GM18517 (cell line): Measurements from ENCODE around the gene ATG9A.

ENCODE experiments used
- ATAC-seq: cut with Tn5 transposase; IDR thresholded peaks from one replicate; pipeline ENCODE4 v1.9.1; 2021; ENCODE audit warnings: mild to moderate bottlenecking, moderate library complexity; ENCODE audit not compliant: unreplicated experiment

The ATG9A gene

GRCh38 chr2:219223831-219224610 is 5.4 kb downstream of the ATG9A start:
- no peak for ATAC-seq

GRCh38 chr2:219221957-219222518 is 7.4 kb downstream of the ATG9A start:
- ATAC-seq = no peak

- no peak for ATAC-seq
These were observed 8.6 kb downstream of the ATG9A start for GRCh38 chr2:219220652-219221402.

GRCh38 chr2:219219784-219220532 is 9.5 kb downstream of the ATG9A start:
- no peak for ATAC-seq

GRCh38 chr2:219218732-219219701 is 10.4 kb downstream of the ATG9A start, which contains the start of gene ABCB6:
TSS of gene ABCB6 (minus strand) at chr2:219218958. CDS start at chr2:219218673, 285 bp downstream.
- peak; percentile 70 for ATAC-seq

GRCh38 chr2:219218217-219218731 is 11.2 kb downstream of the ATG9A start:
- ATAC-seq = peak; percentile 14

GRCh38 chr2:219216535-219216915 is 12.9 kb downstream of the ATG9A start:
- ATAC-seq = no peak

- ATAC-seq = no peak
These were observed 13.4 kb downstream of the ATG9A start for GRCh38 chr2:219215871-219216534.

- no peak for ATAC-seq
These were observed 14.7 kb downstream of the ATG9A start for GRCh38 chr2:219214786-219215185.

GRCh38 chr2:219214141-219214540 is 15.3 kb downstream of the ATG9A start:
- ATAC-seq = no peak

- no peak for ATAC-seq
These were observed 15.9 kb downstream of the ATG9A start for GRCh38 chr2:219213486-219214071.

- ATAC-seq = no peak
These were observed 16.4 kb downstream of the ATG9A start for GRCh38 chr2:219213026-219213415.

GRCh38 chr2:219210886-219211362 is 18.5 kb downstream of the ATG9A start:
- ATAC-seq = no peak

GRCh38 chr2:219210196-219210885 is 19.1 kb downstream of the ATG9A start:
- ATAC-seq = no peak

- ATAC-seq = no peak
These were observed 19.9 kb downstream of the ATG9A start for GRCh38 chr2:219209236-219210195.

GRCh38 chr2:219207884-219208740 is 21.3 kb downstream of the ATG9A start:
- ATAC-seq = no peak
